ENCODE results near the gene HNRNPAB. TPM values are rescaled to one million over a fixed set of nuclear protein-coding genes. Genes with fewer than 3 reads are reported as not detected.

HNRNPAB gene
- total RNA-seq, 1 experiment from 2014 or later: 408 TPM

DNA sequence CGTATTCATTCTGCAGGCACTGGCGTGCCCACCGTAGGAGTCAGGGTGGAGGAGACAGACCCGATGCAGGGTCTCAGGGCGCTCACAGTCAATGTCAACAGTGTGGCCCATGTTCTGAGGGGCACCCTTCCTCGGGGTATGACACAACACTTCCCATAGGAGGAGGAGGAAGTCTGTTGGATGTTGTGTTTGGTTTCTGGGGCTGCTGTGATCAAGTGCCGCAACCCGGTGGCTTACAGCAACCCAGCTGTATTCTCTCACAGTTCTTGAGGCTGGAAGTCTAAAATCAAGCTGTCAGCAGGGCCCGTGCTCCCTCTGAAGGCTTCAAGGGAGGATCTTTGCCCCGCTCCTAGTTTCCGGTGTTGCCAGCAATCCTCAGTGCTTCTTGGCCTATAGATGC lies 5.6 kb upstream of the HNRNPAB start:
- ChIA-PET POLR2A (ENCODE audit: low non-redundant PET) (no interaction called here), CTCF (no interaction called here)
- Histone ChIP-seq H3K9me3 (ENCODE audit: low read depth, low read length, poor library complexity, severe bottlenecking) (no peaks in the 10 kb centered on the region), H3K27ac (ENCODE audit: low read depth, low read length, poor library complexity, severe bottlenecking) (no peak overlapping the region), H3K4me1 (ENCODE audit: insufficient read depth, low read length, poor library complexity, severe bottlenecking) (no peaks in the 10 kb centered on the region), H3K4me3 (ENCODE audit: low read depth, low read length, poor library complexity, severe bottlenecking) (no peak overlapping the region), H3K36me3 (ENCODE audit: insufficient read depth, low read length, poor library complexity, severe bottlenecking) (no peaks in the 10 kb centered on the region), H3K27me3 (replicated peaks; ENCODE audit: insufficient read depth, low read depth, low read length, poor library complexity) (no peaks in the 10 kb centered on the region)
- BruUV-seq (replicated peaks): no TSS peak
- TF ChIP-seq, protein P1, sequence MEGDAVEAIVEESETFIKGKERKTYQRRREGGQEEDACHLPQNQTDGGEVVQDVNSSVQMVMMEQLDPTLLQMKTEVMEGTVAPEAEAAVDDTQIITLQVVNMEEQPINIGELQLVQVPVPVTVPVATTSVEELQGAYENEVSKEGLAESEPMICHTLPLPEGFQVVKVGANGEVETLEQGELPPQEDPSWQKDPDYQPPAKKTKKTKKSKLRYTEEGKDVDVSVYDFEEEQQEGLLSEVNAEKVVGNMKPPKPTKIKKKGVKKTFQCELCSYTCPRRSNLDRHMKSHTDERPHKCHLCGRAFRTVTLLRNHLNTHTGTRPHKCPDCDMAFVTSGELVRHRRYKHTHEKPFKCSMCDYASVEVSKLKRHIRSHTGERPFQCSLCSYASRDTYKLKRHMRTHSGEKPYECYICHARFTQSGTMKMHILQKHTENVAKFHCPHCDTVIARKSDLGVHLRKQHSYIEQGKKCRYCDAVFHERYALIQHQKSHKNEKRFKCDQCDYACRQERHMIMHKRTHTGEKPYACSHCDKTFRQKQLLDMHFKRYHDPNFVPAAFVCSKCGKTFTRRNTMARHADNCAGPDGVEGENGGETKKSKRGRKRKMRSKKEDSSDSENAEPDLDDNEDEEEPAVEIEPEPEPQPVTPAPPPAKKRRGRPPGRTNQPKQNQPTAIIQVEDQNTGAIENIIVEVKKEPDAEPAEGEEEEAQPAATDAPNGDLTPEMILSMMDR (conservative IDR thresholded peaks at IDR 0.05; ENCODE audit: low read depth, low read length): no peak
- intact Hi-C loops (cut with micrococcal nuclease; ENCODE audit: unreplicated experiment): no loop called here
- no peak for DNase-seq (ENCODE audit: low spot score)

DNA sequence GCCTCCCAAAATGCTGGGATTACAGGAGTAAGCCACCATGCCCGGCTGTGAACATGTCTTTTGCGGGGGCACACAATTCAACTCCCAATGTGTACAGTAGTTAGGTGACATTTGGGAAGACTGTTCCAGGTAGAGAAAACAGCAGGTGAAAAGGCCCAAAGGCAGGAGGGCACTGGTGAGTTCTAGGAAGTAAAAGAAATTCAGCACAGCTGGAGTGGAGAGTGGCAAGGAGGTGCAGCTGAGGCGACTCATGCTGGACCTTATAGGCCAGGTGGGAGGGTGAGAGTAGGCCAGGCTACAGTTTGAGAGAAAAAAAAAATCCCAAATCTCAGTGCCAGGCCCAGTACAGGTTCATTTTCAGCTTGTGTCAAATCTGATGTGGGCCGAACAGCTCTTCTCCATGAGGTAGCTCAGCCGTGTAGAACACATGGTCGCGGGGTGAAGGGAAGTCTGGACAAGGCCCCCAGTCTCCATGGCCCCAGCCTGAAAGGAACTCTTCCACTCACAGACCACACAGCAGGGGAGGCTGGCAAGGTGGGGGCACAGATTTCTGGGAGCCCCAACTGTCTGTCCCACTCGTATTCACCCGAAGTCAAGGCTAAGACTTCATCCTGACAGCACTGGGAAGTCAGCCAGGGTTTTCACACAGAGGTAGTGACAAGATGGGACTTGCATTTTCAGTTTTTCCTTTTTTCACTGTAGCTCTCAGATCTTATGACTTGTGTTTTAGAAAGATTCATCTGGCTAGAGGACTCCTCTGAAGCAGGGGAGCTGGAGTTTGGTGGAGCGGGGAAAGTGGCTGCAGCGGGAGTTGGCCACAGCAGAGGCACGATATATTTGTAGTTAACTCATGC lies 4.5 kb upstream of the HNRNPAB start:
- Histone ChIP-seq H3K9me3 (ENCODE audit: low read depth, low read length, poor library complexity, severe bottlenecking) (no peaks in the 10 kb centered on the region), H3K36me3 (ENCODE audit: insufficient read depth, low read length, poor library complexity, severe bottlenecking) (no peaks in the 10 kb centered on the region), H3K4me1 (ENCODE audit: insufficient read depth, low read length, poor library complexity, severe bottlenecking) (no peaks in the 10 kb centered on the region), H3K27me3 (replicated peaks; ENCODE audit: insufficient read depth, low read depth, low read length, poor library complexity) (no peaks in the 10 kb centered on the region), H3K27ac (ENCODE audit: low read depth, low read length, poor library complexity, severe bottlenecking) (no peak overlapping the region), H3K4me3 (ENCODE audit: low read depth, low read length, poor library complexity, severe bottlenecking) (no peak overlapping the region)
- CTCF ChIA-PET: no interaction called here
- POLR2A ChIA-PET (ENCODE audit: low non-redundant PET): interaction anchor here (0.6 kb wide), 1 partner anchor 617 kb away, joined by 6 read pairs; no protein-coding TSS in a partner anchor
- intact Hi-C loops (cut with micrococcal nuclease; ENCODE audit: unreplicated experiment): no loop called here
- DNase-seq (ENCODE audit: low spot score): no peak
- no TSS peak for BruUV-seq (replicated peaks)
- TF ChIP-seq, protein P1 (conservative IDR thresholded peaks at IDR 0.05; ENCODE audit: low read depth, low read length): no peak
- TF ChIP-seq EZH2 (IDR thresholded peaks at IDR 0.05; ENCODE audit: borderline replicate concordance, low read depth, low read length, poor library complexity, severe bottlenecking): no peak

DNA sequence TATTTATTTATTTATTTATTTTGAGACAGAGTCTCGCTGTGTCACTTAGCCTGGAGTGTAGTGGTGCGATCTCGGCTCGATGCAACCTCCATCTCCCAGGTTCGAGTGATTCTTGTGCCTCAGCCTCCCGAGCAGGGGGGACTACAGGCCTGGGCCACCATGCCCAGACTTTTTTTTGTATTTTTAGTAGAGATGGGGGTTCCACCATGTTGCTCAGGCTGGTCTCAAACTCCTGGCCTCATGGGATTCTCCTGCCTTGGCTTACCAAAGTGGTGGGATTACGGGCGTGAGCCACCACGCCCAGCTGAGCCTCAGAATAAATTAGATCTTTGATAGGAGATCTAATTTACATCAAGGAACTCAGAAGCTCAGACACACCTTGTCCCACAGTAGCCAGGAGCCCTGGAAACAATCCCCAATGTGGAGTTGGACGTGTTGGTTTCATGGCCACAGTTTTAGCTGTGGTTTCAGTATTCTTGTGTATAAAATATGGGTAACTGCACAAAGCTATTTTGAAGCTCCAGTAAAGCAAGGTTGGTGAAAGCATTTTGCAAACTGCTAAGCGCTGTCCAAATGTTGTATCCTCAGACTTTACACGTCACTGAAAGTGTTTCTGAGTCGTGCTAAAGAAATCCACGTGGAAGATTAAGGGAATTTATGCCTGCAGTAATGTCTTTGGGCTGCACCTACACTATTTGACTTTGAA lies 3.0 kb upstream of the HNRNPAB start:
- ChIA-PET CTCF (no interaction called here), POLR2A (ENCODE audit: low non-redundant PET) (interaction anchor here (0.7 kb wide), 2 partner anchors 12 to 347 kb away, joined by 5 to 6 read pairs; no protein-coding TSS in a partner anchor)
- TF ChIP-seq, protein P1 (conservative IDR thresholded peaks at IDR 0.05; ENCODE audit: low read depth, low read length): no peak
- no peak for TF ChIP-seq EZH2 (IDR thresholded peaks at IDR 0.05; ENCODE audit: borderline replicate concordance, low read depth, low read length, poor library complexity, severe bottlenecking)
- peaks cover 11% of the 10 kb centered on the region for H3K36me3 ChIP-seq (ENCODE audit: insufficient read depth, low read length, poor library complexity, severe bottlenecking)
- no TSS peak for BruUV-seq (replicated peaks)
- no peaks in the 10 kb centered on the region for H3K27me3 ChIP-seq (replicated peaks; ENCODE audit: insufficient read depth, low read depth, low read length, poor library complexity)
- H3K4me1 ChIP-seq (ENCODE audit: insufficient read depth, low read length, poor library complexity, severe bottlenecking): peaks cover 3% of the 10 kb centered on the region
- no peak overlapping the region for H3K27ac ChIP-seq (ENCODE audit: low read depth, low read length, poor library complexity, severe bottlenecking)
- H3K4me3 ChIP-seq (ENCODE audit: low read depth, low read length, poor library complexity, severe bottlenecking): no peak overlapping the region
- H3K9me3 ChIP-seq (ENCODE audit: low read depth, low read length, poor library complexity, severe bottlenecking): no peaks in the 10 kb centered on the region
- no peak for DNase-seq (ENCODE audit: low spot score)
- intact Hi-C loops (cut with micrococcal nuclease; ENCODE audit: unreplicated experiment): no loop called here

Data from A673 (cell line).